IMR-90 (cell line): ENCODE results near the gene IL12A. TPM values are rescaled to one million over a fixed set of nuclear protein-coding genes. Genes with fewer than 3 reads are reported as not detected.
A peak's percentile ranks its signal among the peaks of the same experiment; 100 is the strongest.

Experiments used
- ATAC-seq: fragments of 200-7000 bp; cut with Tn5 transposase; 2 replicates; pipeline ENCODE4 v1.9.1; 2020; ENCODE audit warnings: low read depth, mild to moderate bottlenecking, moderate library complexity
- BruUV-seq: library from RNA; stranded (reverse); fragments of 400-500 nt; replicated peaks from 2 replicates; lab custom pipeline; 2021; lab: Mats Ljungman, UMichigan
- CTCF ChIA-PET: fragments of 300-600 bp; formaldehyde crosslinking; extraction: SDS; loops from one replicate; lab custom pipeline; 2021; ENCODE audit warnings: antibody characterized with exemption; lab: Yijun Ruan, JAX
- POLR2A ChIA-PET: fragments of 300-600 bp; sonication (Branson Sonifier 250); formaldehyde crosslinking; loops from one replicate; lab custom pipeline; 2022; ENCODE audit warnings: antibody characterized with exemption; ENCODE audit not compliant: unreplicated experiment; lab: Charles Lee
- DNase-seq: peaks from one replicate; pipeline ENCODE4 v3.0.0; 2013
- H2AFZ ChIP-seq: replicated peaks from 2 replicates; pipeline ENCODE3; 2013; ENCODE audit warnings: low read length, mild to moderate bottlenecking; ENCODE audit not compliant: poor library complexity
- H2AK5ac ChIP-seq: 2 replicates; pipeline ENCODE4 v1.6.1; 2013; ENCODE audit warnings: low read depth, low read length, inconsistent platforms
- H2AK9ac ChIP-seq: replicated peaks from 2 replicates; pipeline ENCODE3; 2013; ENCODE audit warnings: mild to moderate bottlenecking, low read depth, low read length, moderate library complexity; ENCODE audit not compliant: poor library complexity
- H2BK120ac ChIP-seq: 2 replicates; pipeline ENCODE4 v1.6.1; 2013; ENCODE audit warnings: low read depth, low read length, inconsistent platforms
- H2BK15ac ChIP-seq: 3 replicates; pipeline ENCODE4 v1.6.1; 2013; ENCODE audit warnings: low read depth, low read length, inconsistent platforms
- H2BK20ac ChIP-seq: 2 replicates; pipeline ENCODE4 v1.6.1; 2013; ENCODE audit warnings: low read depth, mild to moderate bottlenecking, inconsistent platforms, low read length, moderate library complexity
- H2BK5ac ChIP-seq: 2 replicates; pipeline ENCODE4 v1.6.1; 2013; ENCODE audit warnings: mild to moderate bottlenecking, low read depth, low read length, inconsistent platforms; ENCODE audit not compliant: poor library complexity, severe bottlenecking
- H3K14ac ChIP-seq: replicated peaks from 2 replicates; pipeline ENCODE4 v1.6.1; 2013; ENCODE audit warnings: low read depth, low read length, inconsistent platforms
- H3K18ac ChIP-seq: 2 replicates; pipeline ENCODE4 v1.6.1; 2013; ENCODE audit warnings: low read depth, low read length, control low read depth
- H3K23ac ChIP-seq: 2 replicates; pipeline ENCODE4 v1.6.1; 2013; ENCODE audit warnings: low read depth, low read length, inconsistent platforms
- H3K27ac ChIP-seq: 2 replicates; pipeline ENCODE4 v1.5.1; 2013; ENCODE audit warnings: mild to moderate bottlenecking, control low read depth, low read length; ENCODE audit not compliant: insufficient read depth
- H3K27me3 ChIP-seq: 2 replicates; pipeline ENCODE4 v1.6.1; 2013; ENCODE audit warnings: low read length; ENCODE audit not compliant: control insufficient read depth, insufficient read depth
- H3K36me3 ChIP-seq: 2 replicates; pipeline ENCODE4 v1.6.1; 2013; ENCODE audit warnings: low read length, mixed read lengths; ENCODE audit not compliant: control insufficient read depth, insufficient read depth
- H3K4ac ChIP-seq: 2 replicates; pipeline ENCODE4 v1.6.1; 2013; ENCODE audit warnings: low read depth, low read length, inconsistent platforms
- H3K4me1 ChIP-seq: 2 replicates; pipeline ENCODE4 v1.6.1; 2013; ENCODE audit warnings: low read length, mixed read lengths; ENCODE audit not compliant: control insufficient read depth, insufficient read depth
- H3K4me2 ChIP-seq: 2 replicates; pipeline ENCODE4 v1.6.1; 2013; ENCODE audit warnings: low read depth, mild to moderate bottlenecking, control low read depth, low read length, moderate library complexity
- H3K4me3 ChIP-seq: 2 replicates; pipeline ENCODE4 v1.5.1; 2013; ENCODE audit warnings: low read depth, mild to moderate bottlenecking, control low read depth, low read length, moderate library complexity; ENCODE audit not compliant: insufficient read depth
- H3K56ac ChIP-seq: 2 replicates; pipeline ENCODE4 v1.6.1; 2013; ENCODE audit warnings: low read length, inconsistent platforms; ENCODE audit not compliant: insufficient read depth; ENCODE audit errors: extremely low read depth
- H3K79me1 ChIP-seq, 2 experiments: 2 replicates each; pipeline ENCODE4 v1.6.1; 2013; ENCODE audit warnings: low read length in 2 of 2, inconsistent platforms in 1 of 2, low read depth in 1 of 2
- H3K9ac ChIP-seq: 2 replicates; pipeline ENCODE4 v1.6.1; 2013; ENCODE audit warnings: low read depth, low read length, control low read depth
- H3K9me1 ChIP-seq: 2 replicates; pipeline ENCODE4 v1.6.1; 2013; ENCODE audit warnings: low read length, inconsistent platforms; ENCODE audit not compliant: insufficient read depth
- H3K9me3 ChIP-seq: 2 replicates; pipeline ENCODE4 v1.6.1; 2013; ENCODE audit warnings: low read length; ENCODE audit not compliant: control insufficient read depth, insufficient read depth
- H4K20me1 ChIP-seq: 2 replicates; pipeline ENCODE4 v1.6.1; 2013; ENCODE audit warnings: low read length, inconsistent platforms; ENCODE audit not compliant: insufficient read depth
- H4K5ac ChIP-seq: 2 replicates; pipeline ENCODE4 v1.6.1; 2013; ENCODE audit warnings: mild to moderate bottlenecking, low read depth, low read length, control low read depth
- H4K8ac ChIP-seq, 2 experiments: 2 replicates each; pipeline ENCODE4 v1.6.1; 2013; ENCODE audit warnings: low read depth in 2 of 2, low read length in 2 of 2, control low read depth in 1 of 2, inconsistent platforms in 1 of 2
- H4K91ac ChIP-seq: 2 replicates; pipeline ENCODE4 v1.6.1; 2013; ENCODE audit warnings: low read depth, low read length, inconsistent platforms; ENCODE audit not compliant: insufficient read depth
- CEBPB ChIP-seq: IDR thresholded peaks from 2 replicates; pipeline ENCODE4 v1.6.1; 2012; ENCODE audit warnings: low read depth, low read length, improper control_type of control experiment
- FOS ChIP-seq: fragments of 150-350 bp; IDR thresholded peaks from 2 replicates; pipeline ENCODE4 v1.6.1; 2016; ENCODE audit warnings: low read depth, low read length
- MAFK ChIP-seq: IDR thresholded peaks from 2 replicates; pipeline ENCODE4 v1.6.1; 2012; ENCODE audit warnings: low read depth, low read length, improper control_type of control experiment
- MAZ ChIP-seq: IDR thresholded peaks from 2 replicates; pipeline ENCODE4 v1.6.1; 2012; ENCODE audit warnings: low read depth, mild to moderate bottlenecking, low read length, improper control_type of control experiment, moderate library complexity, borderline replicate concordance
- RCOR1 ChIP-seq: IDR thresholded peaks from 2 replicates; pipeline ENCODE4 v1.6.1; 2012; ENCODE audit warnings: mild to moderate bottlenecking, low read length, improper control_type of control experiment; ENCODE audit not compliant: insufficient replicate concordance
- SMC3 ChIP-seq: fragments of 150-350 bp; IDR thresholded peaks from 2 replicates; pipeline ENCODE4 v1.6.1; 2016; ENCODE audit warnings: low read depth, mild to moderate bottlenecking, antibody characterized with exemption, low read length, moderate library complexity
- WGBS, 2 experiments: methylation state at CpG; one replicate each; pipeline versions ENCODE4 v1.1.5 to v1.1.7; 2013; ENCODE audit warnings: missing lambda C conversion rate in 2 of 2; ENCODE audit not compliant: insufficient read length in 1 of 2; ENCODE audit errors: extremely low coverage in 2 of 2; 5-methylcytosine and 5-hydroxymethylcytosine counted together
- dilution Hi-C: fragments of 300-500 bp; cut with HindIII; formaldehyde crosslinking; loops from one replicate; pipeline ENCODE4 v1.14.3; 2018; ENCODE audit warnings: low sequenced_read_pairs; ENCODE audit not compliant: unreplicated experiment
- in situ Hi-C: fragments of 300-500 bp; cut with MboI; formaldehyde crosslinking; loops from 3 replicates; pipeline ENCODE4 v1.14.3; 2019; ENCODE audit warnings: low sequenced_read_pairs, inconsistent platforms, mixed read lengths
- intact Hi-C: fragments of 100-400 bp; cut with micrococcal nuclease; formaldehyde crosslinking; loops from 2 replicates; pipeline ENCODE4 v1.10.0; 2022
- polyA plus RNA-seq, 3 experiments: library from polyadenylated mRNA; depleted of rRNA; stranded (reverse); fragments of >200 nt; gene quantifications; 2 replicates each; pipeline ENCODE4 v1.2.3, GENCODE V29; 2012; ENCODE audit warnings: low replicate concordance in 1 of 3
- total RNA-seq: library from RNA; depleted of rRNA; stranded (reverse); fragments of >200 nt; gene quantifications from 2 replicates; pipeline ENCODE4 v1.2.3, GENCODE V29; 2012
- TF ChIP-seq, protein P1 (sequence below): fragments of 150-350 bp; IDR thresholded peaks from 2 replicates; pipeline ENCODE4 v1.6.1; 2016; ENCODE audit warnings: low read depth, mild to moderate bottlenecking, low read length, moderate library complexity, borderline replicate concordance

The IL12A gene
- total and polyA plus RNA-seq, 2 of the 4 experiments (the other 2 are of a cell fraction), result 0.90 to 2.9 TPM

DNA sequence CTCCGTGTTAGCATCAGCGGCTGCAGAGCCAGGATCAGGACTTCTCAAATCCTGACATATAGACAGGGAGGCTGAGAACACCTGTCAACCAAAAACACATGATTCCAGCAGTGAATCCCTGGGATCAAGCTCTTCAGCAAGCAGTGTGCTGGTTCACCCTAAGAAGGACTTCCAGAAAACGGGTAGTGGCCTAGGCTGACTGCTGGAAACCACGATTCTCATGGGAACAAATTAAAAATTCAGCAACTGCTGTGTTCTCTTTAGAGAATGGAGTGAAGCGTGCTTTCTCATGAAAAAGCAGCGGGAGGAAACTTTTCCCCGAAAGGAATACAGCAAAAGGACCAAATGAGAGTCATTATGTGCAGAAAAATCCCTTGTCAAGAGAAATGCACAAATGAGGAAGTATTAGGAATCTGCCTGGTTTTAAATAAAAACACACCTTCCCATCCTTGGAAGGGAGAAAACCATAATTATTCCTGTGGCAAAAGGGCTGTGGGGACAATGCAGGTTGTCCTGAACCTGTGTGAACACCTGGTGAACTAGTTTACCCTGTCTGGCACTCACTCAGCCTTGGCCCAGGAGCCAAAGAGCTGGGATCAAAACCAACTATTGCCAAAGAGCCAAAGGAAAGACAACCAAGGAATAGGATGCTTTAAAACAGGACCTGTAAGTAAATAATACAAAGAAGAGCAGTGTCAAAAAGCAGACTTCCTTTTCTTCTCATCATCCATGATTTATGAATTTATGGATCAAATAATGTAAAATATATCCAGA is 13.4 kb downstream of the IL12A start:
- no peaks in the 10 kb centered on the region for H3K9me3 ChIP-seq

More for the DNA sequence above, 13.4 kb downstream of the IL12A start:
- ChIA-PET CTCF (no interaction called here), POLR2A (interaction anchor here (0.6 to 1.0 kb wide), 2 partner anchors 73 to 127 kb away, joined by 3 read pairs; no protein-coding TSS in a partner anchor)
- peaks cover 3% of the 10 kb centered on the region; the same call in 1 of the 2 replicates for H3K9me1 ChIP-seq
- peak overlapping the region; percentile 28; the same call in 1 of the 2 replicates for H2AK5ac ChIP-seq
- 0 out of 2 replicates have a peak, but pooled peaks cover 1% of the 10 kb centered on the region for H3K4me1 ChIP-seq
- ATAC-seq, result no peak
- no peak overlapping the region for H3K56ac ChIP-seq
- no peak overlapping the region for H2BK120ac ChIP-seq
- TF ChIP-seq, protein P1, sequence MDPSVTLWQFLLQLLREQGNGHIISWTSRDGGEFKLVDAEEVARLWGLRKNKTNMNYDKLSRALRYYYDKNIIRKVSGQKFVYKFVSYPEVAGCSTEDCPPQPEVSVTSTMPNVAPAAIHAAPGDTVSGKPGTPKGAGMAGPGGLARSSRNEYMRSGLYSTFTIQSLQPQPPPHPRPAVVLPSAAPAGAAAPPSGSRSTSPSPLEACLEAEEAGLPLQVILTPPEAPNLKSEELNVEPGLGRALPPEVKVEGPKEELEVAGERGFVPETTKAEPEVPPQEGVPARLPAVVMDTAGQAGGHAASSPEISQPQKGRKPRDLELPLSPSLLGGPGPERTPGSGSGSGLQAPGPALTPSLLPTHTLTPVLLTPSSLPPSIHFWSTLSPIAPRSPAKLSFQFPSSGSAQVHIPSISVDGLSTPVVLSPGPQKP, result no peak
- TF ChIP-seq CEBPB (no peak), MAFK (no peak), FOS (no peak), RCOR1 (no peak), MAZ (no peak), SMC3 (no peak)
- no peaks in the 10 kb centered on the region for H3K36me3 ChIP-seq
- no peak overlapping the region for H4K5ac ChIP-seq
- no peak overlapping the region for H2AFZ ChIP-seq
- no peak overlapping the region for H2BK5ac ChIP-seq
- no peaks in the 10 kb centered on the region; a peak in 1 of 4 replicates for H3K79me1 ChIP-seq
- H4K8ac ChIP-seq, result no peak overlapping the region
- H3K9ac ChIP-seq, result no peak overlapping the region
- no peak overlapping the region for H2AK9ac ChIP-seq
- H4K20me1 ChIP-seq, result no peaks in the 10 kb centered on the region
- no peak for DNase-seq
- H2BK20ac ChIP-seq, result no peak overlapping the region
- WGBS, 2 experiments, result 83% methylated on average over 5 of the region's 7 CpGs; no CpG with 5 or more reads in 1 of the 2 experiments
- H4K91ac ChIP-seq, result no peak overlapping the region
- no peak overlapping the region for H3K18ac ChIP-seq
- in situ Hi-C loops, result loop anchor here (5.0 to 25.0 kb wide), 3 partner anchors 120 to 740 kb away; no protein-coding TSS in a partner anchor
- H3K4ac ChIP-seq, result 0 out of 2 replicates have a peak overlapping the region, but pooled peaks have one; percentile 34
- no peak overlapping the region for H3K23ac ChIP-seq
- no peak overlapping the region for H3K14ac ChIP-seq
- H3K27me3 ChIP-seq, result no peaks in the 10 kb centered on the region
- BruUV-seq, result no TSS peak
- no peak overlapping the region for H3K4me3 ChIP-seq
- no peak overlapping the region for H3K4me2 ChIP-seq
- H3K27ac ChIP-seq, result no peak overlapping the region
- dilution Hi-C loops, result no loop called here
- intact Hi-C loops, result loop anchor here (2.0 kb wide), 1 partner anchor 73 kb away; no protein-coding TSS in a partner anchor
- no peak overlapping the region for H2BK15ac ChIP-seq
